ENCODE measurements around the gene HPX.

Gene HPX

GRCh38 chr11:6427516-6427915 lies 13.3 kb downstream of the HPX start:
- no peak for TF ChIP-seq CTCF (IDR thresholded peaks at IDR 0.05)

- no peak for TF ChIP-seq CTCF (IDR thresholded peaks at IDR 0.05)
Measured at GRCh38 chr11:6420677-6421076, 20.1 kb downstream of the HPX start.

- no peak for TF ChIP-seq CTCF (IDR thresholded peaks at IDR 0.05)
Measured at GRCh38 chr11:6419009-6419631, 21.7 kb downstream of the HPX start, which contains the start of gene APBB1. Gene APBB1, minus strand, starts transcription at chr11:6419094. Its CDS starts 7,747 bp downstream, at chr11:6411347.

- no peak for TF ChIP-seq CTCF (IDR thresholded peaks at IDR 0.05)
Measured at GRCh38 chr11:6418557-6419008, 22.2 kb downstream of the HPX start.

GRCh38 chr11:6417907-6418556 lies 22.8 kb downstream of the HPX start:
- no peak for TF ChIP-seq CTCF (IDR thresholded peaks at IDR 0.05)

- no peak for TF ChIP-seq CTCF (IDR thresholded peaks at IDR 0.05)
Measured at GRCh38 chr11:6415797-6416196, 25.0 kb downstream of the HPX start.

- TF ChIP-seq CTCF (IDR thresholded peaks at IDR 0.05) = no peak
Measured at GRCh38 chr11:6414874-6415328, 25.9 kb downstream of the HPX start.

Measured in LNCAP (cell line).